Ureter (tissue), 1 donor: ENCODE results near the gene GNG7. TPM values are rescaled to one million over a fixed set of nuclear protein-coding genes. Genes with fewer than 3 reads are reported as not detected.
"Not testable (repeated sequence)": the region's sequence is repeated elsewhere in the genome, so short reads cannot be mapped to it uniquely, and the experiment has no call there.

Source experiments
- DNase-seq: peaks from one replicate; pipeline ENCODE4 v3.0.0-alpha.2; 2020; ENCODE audit warnings: low spot score
- total RNA-seq: library from RNA; stranded (reverse); gene quantifications from one replicate; pipeline ENCODE4 v1.2.4, GENCODE V29; 2023
- donor health status: DM: yes; HTN: yes; CAD: no.

Gene GNG7
- total RNA-seq, 1 donor from 2014 or later: 6.2 TPM

DNA sequence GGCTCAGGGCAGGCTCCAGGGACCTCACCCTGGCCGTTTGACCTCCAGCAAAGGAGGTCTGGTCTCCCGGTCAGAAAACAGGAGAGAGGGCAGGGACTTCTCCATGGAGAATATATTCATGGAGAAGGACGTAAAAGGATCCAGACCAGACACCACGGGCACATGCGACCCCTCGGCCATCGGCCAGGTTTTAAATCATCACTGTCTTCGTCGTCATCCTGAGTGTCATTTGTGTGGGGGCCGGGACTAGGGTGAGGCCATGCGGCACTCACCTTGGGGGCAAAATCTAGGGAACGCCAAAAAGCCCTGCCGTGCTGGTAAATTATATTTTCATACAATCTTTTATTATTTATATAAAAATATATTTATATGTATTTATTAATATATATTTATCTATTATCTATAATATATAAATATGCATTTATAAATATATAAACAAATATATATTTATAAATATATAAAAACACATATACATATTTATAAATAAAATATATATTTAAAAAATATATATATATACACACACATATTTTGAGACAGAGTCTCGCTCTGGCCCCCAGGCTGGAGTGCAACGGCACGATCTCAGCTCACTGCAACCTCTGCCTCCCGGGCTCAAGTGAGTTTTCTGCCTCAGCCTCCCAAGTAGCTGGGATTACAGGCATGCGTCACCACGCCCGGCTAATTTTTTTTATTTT, 151.2 kb downstream of the GNG7 start:
- no peak for DNase-seq

DNA sequence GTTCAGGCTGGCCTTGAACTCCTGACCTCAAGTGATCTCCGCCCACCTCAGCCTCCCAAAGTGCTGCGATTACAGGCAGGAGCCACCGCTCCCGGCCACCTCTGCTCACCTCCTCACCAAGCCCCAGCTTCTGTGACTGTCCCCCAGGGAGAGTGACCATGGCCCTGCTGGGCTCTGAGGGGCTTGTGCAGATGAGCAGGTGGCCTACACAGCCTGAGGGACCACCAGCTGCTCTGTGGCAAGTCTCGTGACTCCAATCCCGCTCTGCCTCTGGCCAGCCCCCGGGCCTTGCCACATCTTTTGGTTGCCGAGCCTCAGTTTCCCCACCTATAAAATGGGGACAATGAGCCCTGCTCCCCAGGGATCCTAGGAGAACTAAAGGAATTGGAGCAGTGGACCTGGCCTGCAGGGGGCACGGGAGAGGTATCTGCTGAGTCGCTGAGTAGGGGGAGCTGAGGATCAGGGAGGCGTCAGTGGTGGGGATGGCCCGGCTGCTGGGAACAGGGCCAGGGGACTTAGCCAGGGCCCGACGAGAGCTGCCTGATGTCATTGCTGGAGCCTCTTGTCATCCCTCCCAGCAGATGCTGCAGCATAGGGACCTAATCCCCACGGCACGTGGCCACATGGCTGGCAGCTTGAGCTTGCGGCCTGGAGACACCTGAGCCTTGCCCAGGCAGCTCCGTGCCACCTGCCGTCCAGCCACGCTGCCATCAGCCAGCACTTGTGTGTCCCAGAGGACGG, 151.9 kb downstream of the GNG7 start:
- no peak for DNase-seq

DNA sequence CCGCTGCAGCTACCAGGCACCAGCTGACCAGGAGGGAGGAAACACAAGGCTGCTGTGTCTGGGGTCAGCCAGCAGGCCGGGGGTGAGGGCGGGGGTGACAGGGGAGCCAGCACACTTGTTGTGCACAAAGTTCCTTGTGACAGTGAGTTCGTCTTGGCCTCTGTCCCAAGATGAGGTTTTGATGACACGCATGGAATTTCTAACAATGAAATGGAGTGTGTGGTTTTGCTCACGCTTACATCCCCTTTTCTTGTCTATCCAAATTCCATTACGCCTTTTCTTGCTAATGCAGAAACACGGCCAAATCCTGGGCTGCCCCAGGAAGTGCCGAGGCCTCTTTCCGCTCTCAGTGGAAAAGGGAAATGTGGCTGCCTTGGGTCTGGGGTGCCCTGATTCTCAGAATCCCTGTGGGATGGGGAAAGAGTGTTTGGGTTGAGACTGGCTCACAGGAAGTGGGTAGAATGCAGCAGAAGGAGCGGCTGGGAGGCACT, 152.7 kb downstream of the GNG7 start:
- DNase-seq: peak; percentile 75

DNA sequence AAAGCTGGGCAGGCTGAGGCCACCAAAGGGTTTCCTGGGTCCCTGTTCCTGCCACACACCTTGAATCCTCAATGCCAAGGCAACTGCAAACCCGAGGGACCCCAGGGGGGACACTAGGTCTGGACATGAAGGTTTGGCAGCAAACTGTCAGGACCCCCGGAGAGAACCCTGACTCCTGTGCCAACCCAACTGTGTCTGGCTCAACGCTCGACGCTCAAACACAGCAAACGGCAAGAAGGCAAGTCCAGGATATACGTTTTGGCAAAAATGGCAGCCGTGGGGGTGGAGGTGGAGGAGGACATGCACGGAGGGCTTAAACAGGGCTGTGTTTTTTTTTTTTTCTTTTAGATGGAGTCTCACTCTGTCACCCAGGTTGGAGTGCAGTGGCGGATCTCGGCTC, 153.5 kb downstream of the GNG7 start:
- no peak for DNase-seq

DNA sequence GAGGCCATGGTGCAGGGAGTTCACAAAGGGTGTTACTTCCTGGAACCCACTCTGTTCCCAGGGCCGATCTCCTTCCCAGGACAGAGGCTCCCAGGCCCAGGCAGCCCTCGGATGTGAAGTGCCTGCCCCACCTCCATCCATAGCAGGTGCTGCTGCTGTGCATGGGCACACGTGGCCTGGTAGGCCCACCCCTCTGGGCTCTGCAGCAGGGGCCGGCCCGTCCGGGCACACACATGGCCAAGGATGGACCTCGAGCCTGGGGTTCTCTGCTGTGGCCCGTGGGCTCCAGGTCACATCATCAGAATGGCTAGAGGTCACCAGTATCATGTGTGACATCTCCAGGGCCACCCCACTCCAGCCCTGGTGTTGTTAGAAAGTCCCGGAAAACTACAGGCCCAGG, 154.8 kb downstream of the GNG7 start:
- DNase-seq: no peak

DNA sequence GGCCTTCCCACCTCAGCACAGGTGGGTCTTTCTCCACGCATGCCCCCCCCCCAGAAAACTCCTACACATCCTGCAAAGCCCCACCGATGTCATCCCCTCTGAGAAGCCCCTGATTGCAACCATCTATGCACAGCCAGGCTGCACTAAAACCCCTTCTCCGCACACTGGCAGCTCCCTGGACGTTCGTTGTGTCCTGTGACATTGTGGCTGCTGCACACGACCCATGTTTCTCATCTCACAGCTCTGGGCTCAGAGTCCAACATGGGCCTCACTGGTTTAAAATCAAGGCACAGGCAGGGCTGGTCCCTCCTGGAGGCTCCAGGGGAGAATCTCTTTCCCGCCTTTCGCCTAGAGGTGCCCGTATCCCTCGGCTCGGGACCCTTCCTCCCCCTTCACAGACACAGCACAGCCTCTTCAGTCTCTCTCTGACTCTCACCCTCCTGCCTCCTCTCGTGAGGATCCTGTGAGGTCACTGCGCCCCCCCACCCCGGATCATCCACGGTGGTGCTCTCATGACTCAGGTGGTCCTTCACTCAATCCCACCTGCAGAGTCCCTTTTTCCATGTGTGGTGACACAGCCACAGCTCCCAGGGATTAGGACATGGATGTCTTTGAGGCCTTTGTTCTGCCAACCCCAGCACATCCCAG, 155.3 kb downstream of the GNG7 start:
- no peak for DNase-seq

DNA sequence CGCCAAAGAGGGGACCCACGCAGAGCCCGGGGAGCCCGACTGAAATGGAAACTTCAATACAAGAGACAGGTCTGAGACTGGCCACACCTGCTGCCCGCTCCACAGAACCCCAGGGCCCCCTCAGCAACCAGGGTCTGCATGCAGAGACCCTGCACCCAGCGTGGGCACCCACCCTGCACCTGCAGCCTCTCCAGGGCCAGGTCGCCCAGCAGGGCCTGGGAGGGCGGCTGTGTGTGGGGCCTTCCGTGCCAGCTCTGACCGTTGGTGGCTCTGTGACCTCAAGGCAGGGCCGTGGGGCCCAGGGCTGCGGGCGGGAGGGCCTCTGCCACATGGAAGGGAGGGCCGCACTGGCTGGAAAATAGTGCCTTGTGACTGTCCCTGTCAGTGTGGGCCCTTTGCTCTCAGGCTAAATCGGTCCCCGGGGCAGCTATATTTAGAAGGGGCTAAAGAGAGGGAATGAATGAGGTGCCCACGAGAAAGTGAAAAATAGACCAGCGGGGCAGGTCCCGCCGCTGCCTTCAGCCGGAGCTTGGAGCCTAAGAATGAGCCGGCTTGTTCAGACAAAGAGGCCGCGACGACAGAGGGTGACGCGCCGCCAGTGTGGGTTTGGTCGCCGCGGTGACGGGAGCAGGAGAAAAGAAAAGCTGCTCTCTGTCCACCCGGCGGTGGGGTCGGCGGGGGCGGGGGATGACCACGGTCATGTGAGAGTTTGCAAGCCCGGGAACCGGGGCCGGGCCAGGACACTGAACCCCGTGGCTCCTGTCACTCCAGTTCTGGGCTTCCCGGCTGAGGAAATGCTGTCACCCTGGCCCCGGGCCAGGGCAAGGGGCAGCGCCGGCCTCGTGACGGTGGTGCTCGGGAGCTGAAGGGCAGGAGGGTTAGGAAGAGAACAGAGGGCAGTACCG, 156.1 kb downstream of the GNG7 start:
- peak; percentile 77 for DNase-seq

DNA sequence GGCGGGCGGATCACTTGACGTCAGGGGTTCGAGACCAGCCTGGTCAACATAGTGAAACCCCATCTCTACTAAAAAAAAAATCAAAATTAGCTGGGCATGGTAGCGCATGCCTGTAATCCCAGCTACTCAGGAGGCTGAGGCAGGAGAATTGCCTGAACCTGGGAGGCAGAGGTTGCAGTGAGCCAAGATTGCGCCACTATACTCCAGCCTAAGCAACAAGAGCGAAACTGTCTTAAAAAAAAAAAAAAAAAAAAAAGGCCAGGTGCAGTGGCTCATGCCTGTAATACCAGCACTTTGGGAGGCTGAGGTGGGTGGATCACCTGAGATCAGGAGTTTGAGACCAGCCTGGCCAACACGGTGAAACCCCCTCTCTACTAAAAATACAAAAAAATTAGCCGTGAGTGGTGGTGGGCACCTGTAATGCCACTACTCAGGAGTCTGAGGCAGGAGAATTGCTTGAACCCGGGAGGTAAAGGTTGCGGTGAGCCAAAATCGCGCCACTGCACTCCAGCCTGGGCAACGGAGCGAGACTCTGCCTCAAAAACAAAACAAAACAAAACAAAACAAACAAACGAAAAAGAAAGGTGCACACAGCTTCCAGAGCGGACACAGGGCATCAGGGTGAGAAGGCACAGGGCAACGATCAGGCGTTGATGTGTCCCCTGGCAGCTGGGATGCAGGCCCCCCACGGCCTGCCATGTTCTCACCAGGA, 156.9 kb downstream of the GNG7 start:
- not testable (repeated sequence) for DNase-seq

DNA sequence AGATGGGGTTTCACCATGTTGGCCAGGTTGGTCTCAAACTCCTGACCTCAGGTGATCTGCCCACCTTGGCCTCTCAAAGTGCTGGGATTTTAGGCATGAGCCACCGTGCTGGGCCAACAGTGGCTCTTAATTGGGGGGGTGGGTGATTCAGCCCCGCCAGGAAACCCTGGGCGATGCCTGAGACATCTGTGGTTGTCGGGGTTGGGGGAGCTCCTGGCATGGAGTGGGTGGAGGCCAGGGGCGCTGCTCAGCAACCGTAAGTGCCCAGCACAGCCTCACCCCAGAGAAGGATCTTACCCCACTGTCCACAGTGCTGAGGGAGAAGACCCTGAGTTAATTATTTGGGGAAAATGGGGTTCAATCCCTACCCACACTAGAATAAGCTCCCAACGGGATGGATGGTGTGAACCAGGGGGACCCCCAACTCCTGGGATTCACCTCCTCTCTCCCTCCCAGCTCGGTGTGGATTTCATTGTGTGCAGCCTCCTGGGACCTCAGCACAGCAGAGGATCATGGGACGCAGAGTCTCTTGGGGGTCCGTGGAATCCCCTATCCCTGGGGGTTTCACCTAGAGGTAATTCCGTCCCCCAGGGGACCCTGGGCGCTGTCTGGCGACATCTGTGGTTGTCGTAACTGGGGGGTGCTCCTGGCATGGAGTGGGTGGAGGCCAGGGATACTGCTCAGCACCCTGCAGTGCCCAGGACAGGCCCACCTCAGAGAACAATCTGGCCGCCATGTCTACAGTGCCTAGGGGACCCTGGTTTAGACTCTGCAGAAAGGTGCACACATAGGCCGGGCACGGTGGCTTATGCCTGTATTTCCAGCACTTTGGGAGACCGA, 157.7 kb downstream of the GNG7 start:
- DNase-seq: no peak

DNA sequence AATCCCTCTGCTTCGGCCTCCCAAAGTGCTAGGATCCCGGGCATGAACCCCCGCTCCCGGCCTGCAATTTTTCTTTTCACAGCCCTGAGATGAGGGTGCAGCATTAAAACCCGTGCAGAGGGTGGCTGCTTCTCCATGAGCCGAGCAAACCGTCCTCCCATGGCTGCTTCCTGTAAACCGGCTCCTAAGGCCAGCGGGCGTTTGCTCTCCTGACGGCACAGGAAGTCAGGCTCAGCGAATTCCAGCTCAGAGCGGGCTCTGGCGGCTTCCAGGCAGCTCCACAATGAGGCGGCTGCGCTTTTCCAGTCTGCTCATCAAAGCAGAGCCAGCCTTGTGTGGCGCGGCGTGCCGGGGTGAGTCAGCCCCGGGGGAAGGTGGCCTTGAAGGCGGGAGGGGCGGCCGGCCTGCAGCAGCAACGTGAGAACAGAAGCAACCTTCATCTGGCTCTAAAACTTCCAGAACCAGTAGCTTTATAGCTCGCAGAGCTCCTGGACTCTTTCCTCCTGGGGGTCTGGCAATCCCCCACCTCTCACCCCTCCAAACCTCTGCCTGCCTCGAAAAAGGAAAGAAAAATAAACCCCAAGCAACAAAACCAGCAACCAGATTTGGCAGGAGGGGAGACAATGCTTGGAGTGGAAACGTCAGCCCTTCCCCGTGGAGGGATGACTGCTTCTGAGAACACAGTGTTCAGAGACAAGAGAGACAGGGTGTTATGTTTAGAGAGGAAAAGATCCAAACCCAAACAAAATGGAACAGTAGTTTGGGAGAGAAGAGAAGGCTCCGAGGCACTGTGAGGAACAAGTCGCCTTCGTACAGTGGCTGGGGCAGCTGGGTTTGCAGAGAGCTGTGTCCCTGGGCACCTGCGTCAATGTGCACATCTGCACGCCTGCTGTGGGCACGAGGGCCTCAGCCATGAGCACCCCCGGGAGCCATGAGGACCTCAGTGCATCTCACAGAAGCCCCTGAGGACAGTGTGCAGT, 158.7 kb downstream of the GNG7 start:
- DNase-seq: peak; percentile 94

DNA sequence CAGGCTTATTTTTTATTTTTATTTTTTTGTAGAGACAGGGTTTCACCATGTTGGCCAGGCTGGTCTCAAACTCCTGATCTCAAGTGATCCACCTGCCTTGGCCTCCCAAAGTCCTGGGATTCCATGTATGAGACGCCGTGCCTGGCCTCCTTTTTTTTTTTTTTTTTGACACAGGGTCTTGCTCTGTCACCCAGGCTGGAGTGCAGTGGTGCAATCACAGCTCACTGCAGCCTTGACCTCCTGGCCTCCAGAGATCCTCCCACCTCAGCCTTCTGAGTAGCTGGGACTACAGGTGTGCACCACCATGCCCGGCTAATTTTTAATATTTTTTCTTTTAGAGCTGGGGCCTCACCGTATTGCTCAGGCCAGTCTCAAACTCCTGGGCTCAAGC, 159.4 kb downstream of the GNG7 start:
- DNase-seq: not testable (repeated sequence)

DNA sequence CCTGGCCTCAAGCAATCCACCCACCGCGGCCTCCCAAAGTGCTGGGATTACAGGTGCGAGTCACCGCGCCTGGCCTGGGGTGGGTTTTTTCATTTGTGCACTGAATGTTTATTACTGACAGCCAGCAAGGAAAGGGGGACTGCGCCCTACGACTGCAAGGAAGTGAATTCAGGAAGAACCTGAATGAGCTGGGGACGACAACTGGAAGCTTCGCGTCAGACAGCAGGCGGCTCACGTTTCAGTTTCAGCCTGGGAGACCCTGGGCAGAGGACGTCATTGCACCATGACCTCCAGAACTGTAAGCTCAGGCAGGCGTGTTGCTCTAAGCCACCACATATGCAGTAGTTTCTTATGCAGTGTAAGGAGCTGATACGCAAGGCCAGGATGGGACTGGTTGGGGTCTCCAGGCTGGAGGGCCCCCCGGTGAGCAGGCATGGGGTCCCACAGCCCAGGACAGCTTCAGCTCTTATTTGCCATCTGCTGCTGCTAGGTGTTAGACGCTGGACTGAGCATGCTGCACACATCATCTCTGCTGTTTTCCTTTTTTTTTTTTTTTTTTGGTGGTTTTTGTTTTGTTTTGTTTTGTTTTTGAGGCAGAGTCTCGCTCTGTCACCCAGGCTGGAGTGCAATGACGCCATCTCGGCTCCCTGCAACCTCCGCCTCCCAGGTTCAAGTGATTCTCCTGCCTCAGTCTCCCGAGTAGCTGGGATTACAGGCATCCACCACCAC, 160.0 kb downstream of the GNG7 start:
- no peak for DNase-seq

DNA sequence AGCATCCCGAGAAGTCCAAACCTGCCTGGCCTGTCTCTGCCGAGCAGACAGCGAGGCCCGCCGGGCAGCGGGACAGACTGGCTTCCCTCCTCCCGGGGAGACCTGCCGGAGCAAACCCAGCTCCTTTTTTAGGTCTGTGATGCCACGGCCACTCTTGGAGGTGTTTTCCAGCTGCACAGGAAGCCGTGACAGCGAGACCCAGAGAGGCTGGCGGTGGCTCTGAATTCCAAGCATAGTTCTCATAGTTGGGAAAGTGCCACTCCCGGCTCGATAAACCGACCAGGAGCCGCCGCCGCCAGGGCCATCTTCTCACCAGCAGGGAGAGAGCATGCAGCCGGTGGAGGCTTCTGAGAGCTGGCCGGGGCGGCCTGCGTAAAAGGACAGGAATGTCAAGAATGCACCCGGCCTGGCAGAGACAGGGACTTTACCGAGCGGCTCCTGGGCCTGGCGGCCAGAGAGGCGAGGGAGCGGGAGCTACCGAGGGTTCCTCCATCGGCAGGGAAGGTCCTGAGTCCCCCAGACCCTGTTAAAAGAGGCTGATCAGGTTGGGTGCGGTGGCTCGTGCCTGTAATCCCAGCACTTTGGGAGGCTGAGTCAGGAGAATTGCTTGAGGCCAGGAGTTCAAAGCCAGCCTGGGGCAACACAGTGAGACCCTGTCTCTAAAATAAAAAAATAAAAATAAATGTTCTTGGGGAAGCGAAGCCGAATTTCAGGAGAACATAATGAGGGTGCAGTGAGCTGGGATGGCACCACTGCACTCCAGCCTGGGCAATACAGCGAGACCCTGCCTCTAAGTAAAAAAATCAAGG, 161.6 kb downstream of the GNG7 start:
- DNase-seq: peak; percentile 90

DNA sequence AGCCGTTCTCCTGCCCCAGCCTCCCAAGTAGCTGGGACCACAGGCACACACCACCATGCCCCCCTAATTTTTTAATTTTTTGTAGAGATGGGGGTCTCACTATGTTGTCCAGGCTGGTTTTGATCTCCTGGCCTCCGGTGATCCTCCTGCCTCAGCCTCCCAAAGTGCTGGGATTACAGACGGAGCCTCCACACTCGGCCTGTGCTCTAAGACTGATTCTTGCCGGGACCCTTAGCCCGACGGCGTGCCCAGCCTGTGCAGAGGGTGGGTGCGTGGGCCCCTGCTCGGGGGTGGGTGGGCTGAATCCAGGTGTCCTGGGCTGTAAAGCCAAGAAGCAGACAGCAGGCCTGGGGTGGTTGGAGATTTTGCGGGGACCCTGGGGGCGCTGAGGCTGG, 162.2 kb downstream of the GNG7 start:
- DNase-seq: no peak

DNA sequence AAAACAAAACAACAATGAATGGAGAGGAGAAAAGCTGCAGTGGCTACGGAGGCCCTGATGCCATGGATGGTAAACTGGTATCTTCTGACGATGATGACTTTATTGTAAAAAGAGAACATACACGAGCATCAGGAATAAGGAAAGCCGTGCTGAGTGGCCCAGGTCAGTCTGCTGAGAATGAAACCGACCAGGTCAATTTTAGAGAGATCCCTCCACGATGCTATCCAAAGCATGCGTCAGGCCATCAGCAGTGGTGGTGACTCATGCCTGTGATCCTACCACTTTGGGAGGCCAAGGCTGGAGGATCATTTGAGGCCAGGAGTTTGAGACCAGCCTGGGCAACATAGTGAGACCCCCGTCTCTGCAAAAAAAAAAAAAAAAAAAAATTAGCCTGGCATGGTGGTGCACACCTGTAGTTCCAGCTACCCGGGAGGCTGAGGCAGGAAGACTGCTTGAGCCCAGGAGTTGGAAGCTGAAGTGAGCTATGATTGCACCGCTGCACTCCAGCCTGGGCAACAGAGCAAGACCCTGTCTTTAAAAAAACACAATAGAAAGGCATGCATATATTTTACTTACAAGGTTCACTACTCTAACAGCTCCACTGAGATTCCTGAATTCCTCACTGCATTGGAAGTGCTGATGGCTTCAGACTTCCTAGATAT, 164.3 kb downstream of the GNG7 start:
- DNase-seq: no peak

DNA sequence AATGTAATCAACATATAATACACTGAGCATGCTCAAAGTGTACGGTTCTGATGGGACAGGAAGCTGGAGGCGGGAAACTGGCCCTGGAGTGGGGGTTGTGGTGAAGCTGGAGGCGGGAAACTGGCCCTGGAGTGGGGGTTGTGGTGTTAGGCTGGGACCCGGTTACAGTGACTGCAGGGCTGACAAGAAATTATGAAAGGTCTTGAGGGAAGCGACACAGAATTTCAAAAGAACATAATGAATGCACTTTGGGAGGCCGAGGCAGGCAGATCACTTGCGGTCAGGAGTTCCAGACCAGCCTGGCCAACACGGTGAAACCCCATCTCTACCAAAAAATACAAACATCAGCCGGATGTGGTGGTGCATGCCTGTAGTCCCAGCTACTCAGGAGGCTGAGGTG, 164.9 kb downstream of the GNG7 start:
- DNase-seq: not testable (repeated sequence)

DNA sequence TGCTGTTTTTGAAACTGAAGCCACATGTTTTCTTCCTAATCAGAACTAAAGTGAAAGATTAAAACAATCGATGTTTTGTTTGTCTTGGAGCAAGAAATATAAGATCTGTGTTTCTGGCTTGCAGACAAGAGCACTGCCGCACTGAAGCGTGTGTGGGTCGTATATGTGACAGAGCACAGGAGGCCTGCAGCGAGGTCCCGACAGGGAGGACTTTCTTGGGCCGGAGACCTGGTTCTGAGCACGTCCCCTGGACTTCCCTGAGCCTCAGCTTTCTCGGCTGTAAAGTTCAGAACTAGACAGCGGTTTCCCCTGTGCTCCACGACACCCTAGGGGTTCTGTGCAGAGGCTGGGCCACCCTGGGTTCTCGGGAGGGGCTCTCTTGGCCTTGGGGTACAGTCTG, 166.0 kb downstream of the GNG7 start:
- DNase-seq: no peak
